GM19035 (cell line): ENCODE data around the gene SCAP.
A peak's percentile ranks its signal among the peaks of the same experiment; 100 is the strongest.
"Not testable (repeated sequence)": the region's sequence is repeated elsewhere in the genome, so short reads cannot be mapped to it uniquely, and the experiment has no call there.

Experiments used
- ATAC-seq: cut with Tn5 transposase; IDR thresholded peaks from one replicate; pipeline ENCODE4 v1.9.1; 2021; ENCODE audit not compliant: unreplicated experiment

SCAP gene

GRCh38 chr3:47475570-47476329 lies at the start of gene SCAP:
TSS of gene SCAP (minus strand) at chr3:47475941. CDS start at chr3:47442993, 32,948 bp downstream.
- ATAC-seq = peak; percentile 89

DNA sequence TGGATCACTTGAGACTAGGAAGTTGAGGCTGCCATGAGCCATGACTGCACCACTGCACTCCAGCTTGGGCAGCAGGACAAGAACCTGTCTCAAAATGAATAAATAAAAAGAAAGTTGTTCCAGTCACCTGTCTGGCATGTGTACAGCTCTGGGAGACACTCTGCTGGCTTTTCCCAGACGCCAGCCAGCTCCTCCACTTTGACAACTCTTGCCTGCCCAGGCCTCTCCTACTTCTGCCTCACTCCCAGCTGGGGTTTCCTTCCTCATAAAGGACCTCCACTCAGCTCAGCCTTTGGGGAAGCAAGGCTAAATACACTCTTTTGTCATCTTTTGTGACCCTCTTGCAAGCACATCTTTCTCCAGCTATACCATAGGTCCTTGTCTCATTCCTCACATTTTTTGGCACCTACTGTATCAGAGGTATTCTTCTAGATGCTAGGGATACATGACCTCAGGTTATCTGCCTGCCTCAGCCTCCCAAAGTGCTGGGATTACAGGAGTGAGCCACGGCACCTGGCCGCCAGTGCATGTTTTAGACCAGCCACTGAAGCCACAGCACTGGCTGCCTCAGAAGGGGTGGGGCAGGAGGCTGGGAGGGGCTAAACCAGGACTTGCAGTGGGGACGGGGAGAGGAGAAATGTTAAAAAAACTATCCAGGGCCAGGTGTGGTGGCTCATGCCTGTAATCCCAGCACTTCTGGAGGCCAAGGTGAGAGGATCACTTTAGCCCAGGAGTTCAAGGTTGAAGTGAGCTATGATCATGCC lies 47.8 kb upstream of the SCAP start:
- ATAC-seq = no peak

DNA sequence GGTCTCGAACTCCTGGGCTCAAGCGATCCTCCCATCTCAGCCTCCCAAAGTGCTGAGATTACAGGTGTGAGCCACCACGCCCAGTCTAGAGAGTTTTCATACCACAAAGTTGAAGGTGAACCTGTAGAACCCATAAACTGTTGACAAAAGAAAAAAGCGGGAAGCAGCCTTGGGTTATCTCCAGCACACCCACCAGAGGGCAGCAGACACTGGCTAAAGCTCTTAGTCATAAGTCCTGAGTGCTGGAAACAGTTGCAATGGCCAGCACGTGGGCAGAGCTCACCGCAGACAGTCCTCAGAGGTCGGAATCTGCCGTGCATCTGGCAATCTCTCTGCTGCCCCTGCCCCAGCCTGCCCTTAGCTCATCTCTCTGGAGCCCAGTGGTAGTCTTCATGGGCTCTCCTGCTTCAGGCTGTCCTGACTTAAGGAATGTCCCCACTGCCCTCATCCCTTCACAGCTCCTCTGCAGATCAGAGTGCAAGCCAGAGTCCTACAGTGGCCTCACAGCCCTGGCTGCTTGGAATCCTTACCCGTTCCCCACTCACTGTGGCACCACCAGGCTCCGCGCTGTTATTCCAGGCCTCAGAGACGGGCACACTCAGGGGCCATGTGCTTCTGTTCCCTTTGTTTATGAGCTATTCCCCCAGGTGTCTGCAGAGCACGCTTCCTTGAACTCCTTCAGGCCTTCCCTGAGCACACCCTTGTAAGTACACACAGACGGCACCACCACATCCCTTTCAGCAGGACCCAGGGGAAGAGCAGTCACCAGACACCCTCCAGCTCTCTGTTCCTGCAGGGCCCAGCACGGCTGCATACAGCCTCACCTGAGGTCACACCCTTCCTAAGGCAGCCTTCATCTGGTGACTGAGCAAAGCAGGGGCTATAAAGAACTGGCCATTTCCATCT lies 46.6 kb upstream of the SCAP start:
- peak; percentile 69 for ATAC-seq

DNA sequence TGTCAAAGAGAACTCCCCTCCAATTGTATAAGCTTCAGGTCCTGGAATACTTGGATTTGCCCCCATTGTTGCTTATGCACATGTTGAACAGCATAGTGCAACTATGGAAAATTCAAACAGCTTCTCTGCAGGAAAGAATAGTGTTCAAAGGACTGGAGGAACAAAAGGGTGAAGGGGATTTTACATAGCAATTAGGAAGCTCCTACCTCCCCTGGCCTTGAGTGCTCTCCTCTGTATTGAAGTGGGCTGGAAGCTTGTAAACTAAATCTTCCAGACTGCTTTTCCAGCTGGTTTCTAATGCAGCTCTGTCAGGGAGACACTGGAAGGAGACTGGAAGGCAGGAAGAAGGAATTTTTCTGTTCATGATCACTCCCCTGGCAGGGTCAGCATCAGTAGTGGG lies 45.0 kb upstream of the SCAP start:
- no peak for ATAC-seq

GRCh38 chr3:47517937-47518336 lies 42.2 kb upstream of the SCAP start:
- no peak for ATAC-seq

GRCh38 chr3:47515864-47516319 lies 40.2 kb upstream of the SCAP start:
- ATAC-seq = no peak

DNA sequence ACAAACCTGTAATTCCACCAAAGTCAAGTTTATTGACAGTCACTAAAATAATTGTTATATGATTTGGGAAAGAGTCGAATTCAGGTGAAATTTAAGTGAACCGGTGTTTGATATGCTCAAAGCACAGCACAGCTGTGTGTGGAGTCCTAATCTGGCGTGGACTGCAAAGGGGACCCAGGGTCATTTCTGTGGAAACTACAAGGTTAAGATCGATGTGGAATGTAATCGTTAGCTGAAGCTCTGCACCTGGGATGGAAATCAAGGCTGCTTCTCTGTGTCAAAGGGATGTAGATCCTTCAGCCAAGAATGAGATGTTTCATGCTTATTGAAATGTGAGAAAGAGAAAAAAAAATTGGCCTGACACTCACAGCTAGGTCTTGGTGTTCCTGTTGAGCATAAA lies 39.4 kb upstream of the SCAP start:
- no peak for ATAC-seq

DNA sequence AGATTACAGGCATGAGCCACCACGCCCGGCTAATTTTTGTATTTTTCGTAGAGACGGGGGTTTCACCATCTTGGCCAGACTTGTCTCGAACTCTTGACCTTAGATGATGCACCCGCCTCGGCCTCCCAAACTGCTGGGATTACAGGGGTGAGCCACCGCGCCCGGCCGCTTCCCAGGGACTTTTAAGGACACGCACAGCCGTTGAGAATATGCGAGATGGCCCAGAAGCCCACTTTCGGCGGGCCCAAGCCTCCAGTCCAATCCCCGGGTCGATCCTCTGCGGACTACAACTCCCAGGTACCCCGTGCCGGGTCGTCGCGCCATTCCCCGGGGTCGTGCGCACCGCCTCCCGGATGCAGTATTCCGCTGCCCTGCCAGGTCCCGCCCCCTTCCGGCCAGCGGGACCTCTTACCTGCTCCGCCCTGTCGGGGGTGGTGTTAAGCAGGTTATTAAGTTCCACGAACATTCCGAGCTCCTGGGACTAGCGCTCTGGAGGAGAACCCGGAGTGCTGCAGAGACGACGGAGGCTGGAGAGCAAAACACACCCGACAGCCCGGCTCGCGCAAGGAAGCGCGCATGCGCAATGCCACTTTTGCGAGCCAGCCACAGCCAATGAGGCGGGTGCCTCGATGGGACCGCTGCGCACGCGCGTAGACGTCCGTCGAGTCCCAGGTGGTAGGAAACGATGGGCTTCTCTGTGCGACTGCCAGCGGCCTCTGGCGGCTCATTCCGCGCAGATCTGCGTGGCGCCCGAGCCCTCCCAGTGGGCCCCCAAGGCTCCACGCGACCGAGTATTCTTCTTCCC lies 37.6 kb upstream of the SCAP start, which contains the start of gene ELP6:
Gene ELP6, minus strand, starts transcription at position 588 of the 805 bp plus-strand sequence. Its CDS starts 122 bp downstream, at position 466.
- peak; percentile 94 for ATAC-seq

DNA sequence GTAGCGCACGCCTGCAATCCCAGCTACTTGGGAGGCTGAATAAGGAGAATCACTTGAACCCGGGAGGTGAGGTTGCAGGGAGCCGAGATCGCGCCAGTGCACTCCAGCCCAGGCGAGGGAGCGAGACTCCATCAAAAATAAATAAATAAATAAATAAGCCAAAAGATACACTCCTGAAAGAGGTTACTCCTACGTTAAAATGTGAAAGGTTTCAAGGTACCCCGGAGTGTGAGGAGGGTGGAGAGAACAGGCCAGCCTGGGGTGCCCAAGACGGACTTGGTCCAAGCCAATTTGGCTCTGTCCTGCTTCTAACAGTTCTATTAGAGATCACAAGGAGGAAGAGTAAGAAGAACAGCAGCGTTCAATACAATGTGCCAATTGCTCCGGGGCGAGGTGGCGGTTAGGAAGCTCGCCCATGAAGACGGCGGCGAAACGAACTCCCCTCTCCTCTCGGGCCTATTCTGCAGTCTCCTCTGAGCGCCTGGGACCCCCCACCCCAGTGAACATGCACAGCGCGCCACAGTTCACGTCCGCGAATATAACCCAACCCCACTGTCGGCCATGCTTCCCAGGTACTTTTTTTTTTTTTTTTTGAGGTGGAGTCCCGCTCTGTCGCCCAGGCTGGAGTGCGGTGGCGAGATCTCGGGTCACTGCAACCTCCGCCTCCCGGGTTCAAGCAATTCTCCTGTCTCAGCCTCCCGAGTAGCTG lies 36.8 kb upstream of the SCAP start:
- ATAC-seq = no peak

GRCh38 chr3:47505267-47505666 lies 29.5 kb upstream of the SCAP start:
- not testable (repeated sequence) for ATAC-seq

DNA sequence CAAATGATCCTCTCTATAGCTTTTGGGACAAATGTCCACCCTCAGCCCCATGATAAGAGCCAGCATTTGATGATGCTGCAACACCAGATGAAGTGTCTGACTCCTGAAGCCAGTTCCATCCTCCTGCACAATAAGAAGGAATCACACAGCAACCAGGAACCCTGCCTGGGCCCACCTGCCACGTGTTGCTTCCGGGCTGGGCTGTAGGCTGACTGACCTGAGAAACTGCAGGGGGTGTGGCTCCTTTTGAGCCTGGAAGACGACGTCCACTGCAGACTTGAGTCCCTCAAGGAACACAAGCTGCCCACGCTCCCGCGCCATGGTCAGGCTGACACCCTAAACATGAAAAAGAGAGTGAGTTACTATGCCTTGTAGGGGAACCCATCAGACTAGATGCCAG lies 28.4 kb upstream of the SCAP start:
- ATAC-seq = no peak

DNA sequence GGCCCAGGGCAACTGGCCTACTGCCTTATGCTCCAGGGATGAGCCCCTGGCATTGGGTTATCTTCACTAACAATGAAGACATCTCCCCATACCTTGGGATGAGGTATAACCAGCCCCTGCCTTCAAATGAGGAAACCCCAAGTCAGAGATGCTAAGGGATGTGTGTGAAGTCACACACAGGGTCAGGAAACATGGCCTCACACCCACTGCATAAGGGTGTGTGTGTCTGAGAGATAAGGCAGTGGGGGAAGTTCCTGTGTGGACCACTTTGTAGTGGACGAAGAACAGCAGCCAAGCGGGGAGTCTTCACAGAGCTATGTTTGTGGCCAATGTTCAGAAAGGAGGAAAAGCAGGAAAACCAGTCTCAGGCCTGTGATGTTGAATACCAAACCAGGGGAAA lies 27.3 kb upstream of the SCAP start:
- ATAC-seq = no peak

- ATAC-seq = no peak
These were observed 21.2 kb upstream of the SCAP start for GRCh38 chr3:47496892-47497291.

DNA sequence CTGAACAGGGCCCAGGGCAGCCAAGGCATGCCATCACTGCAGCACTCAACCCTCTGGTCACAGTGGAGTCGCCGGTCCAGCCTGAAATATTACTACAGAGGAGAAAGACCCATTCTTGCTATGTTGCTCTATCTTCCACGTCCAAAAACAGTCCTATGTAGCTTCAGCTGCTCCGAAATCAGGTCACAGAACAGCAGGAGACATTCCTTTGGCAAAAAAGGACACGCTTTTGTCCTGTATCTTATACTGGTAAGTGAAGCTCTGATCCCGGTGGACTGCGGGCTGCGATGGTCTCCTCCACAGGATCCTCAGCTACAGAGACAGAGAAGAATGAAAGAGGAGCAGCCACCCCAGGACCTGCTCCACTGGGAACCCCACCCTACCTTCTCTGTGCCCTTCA lies 20.1 kb upstream of the SCAP start:
- ATAC-seq = no peak

DNA sequence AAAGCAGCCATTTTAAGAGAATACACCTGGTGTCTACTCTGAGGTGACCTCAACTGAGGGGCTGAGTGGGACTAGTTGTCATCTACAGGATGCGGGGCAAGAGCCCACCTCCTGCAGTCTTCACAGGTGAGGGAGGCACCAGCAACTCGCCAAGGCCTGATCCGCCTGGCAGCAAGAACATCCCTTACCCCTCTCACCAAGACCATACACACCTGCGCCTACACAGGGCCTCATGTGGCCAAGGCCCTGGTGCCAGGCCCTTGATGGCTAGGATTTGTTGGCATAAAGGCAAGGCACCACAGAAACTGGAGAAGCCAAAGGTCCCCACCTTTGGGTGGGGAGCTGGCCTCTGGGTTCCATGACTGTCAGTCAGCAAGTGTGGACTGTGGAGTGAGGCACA lies 19.4 kb upstream of the SCAP start:
- no peak for ATAC-seq

DNA sequence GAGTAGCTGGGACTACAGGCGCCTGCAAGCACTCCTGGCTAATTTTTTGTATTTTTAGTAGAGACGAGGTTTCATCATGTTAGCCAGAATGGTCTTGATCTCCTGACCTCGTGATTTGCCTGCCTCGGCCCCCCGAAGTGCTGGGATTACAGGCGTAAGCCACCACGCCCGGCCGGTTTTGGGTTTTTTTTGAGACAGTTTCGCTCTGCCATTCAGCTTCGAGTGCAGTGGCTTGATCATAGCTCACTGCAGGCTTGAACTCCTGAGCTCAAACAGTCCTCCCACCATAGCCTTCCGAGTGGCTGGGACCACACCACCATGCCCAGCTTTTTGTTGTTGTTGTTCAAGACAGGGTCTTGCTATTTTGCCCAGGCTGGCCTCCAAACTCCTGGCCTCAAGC lies 16.0 kb upstream of the SCAP start:
- no peak for ATAC-seq

DNA sequence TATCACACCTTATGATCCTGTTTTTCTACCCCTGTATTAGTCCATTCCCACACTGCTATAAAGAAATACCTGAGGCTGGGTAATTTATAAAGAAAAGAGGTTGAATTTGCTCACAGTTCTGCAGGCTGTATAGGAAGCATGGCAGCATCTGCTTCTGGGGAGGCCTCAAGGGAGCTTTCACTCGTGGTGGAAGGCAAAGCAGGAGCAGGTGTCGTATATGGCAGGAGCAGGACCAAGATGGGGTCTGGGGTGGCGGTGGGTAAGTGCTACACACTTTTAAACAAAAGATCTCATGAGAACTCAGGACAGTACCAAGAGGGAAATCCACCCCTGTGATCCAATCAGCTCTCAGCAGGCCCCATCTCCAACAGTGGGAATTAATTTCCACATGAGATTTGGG lies 15.4 kb upstream of the SCAP start:
- ATAC-seq = no peak

DNA sequence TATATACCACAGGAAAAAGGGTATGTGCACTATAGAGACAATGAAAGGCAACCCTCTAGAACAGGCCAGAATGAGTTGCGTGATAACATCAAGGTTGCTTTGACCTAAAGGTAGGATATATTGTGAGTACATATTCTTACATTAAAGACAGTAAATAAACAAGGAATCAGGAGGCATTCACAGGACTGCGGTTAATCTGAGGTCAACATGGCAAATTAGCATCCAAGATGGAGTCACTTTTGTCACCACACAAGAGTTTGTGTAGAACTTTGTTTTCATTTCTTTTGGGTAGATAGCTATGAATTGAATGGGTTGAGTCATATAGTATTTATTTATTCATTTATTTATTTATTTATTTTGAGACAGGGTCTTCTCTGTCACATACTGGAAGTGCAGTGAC lies 11.5 kb upstream of the SCAP start:
- ATAC-seq = no peak

DNA sequence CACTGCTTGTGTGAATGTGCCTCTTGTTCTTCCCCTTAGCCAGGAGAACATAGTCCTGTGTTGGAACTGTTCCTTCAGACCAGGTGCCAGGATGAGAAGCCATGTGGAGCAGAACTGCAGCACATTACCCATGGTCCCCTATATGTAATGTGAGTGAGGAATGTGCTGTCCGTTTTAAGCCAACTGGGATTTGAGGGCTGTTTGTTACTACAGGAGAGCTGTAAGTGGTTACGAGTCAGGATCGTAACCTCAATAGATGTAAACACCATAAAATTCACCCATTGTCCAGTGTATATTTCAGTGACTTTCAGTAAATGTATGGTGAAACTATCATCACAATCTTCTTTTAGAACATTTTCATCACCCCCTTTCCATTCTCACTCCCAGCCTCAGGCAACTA lies 10.1 kb upstream of the SCAP start:
- no peak for ATAC-seq

DNA sequence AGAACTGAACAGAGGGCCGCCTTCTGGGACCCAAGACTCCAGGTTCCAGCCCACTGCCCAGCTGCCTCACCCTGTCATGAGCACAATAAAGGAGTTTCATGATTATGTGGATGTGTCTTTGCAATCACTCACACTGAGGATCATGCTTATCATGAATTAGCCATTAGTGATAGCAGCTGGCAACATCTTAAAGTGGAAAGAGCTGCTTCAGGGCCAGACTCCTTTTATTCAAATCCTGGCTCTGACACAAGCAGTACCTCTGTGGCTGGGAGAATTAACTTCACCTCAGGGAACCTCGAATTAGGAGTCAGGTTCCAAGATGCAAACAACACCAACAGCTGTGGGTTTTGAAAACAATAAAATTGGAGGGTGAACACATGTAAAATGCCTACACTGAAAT lies 6.6 kb upstream of the SCAP start:
- no peak for ATAC-seq
